SK-N-SH (cell line): ENCODE results near the gene ITSN1.

Experiments
- CTCF ChIP-seq: fragments of 200-600 bp; sonication (generic); IDR thresholded peaks from 2 replicates; pipeline ENCODE4 v1.6.1; 2017; ENCODE audit warnings: antibody characterized with exemption, mild to moderate bottlenecking, moderate library complexity
- EP300 ChIP-seq, 2 experiments: IDR thresholded peaks; 2 replicates each; pipeline versions ENCODE4 v1.4.0 to v1.6.1; 2012; ENCODE audit warnings: borderline replicate concordance in 1 of 2, low read depth in 1 of 2, low read length in 1 of 2
- EZH2phosphoT487 ChIP-seq: fragments of 200-600 bp; sonication (generic); IDR thresholded peaks from 2 replicates; pipeline ENCODE4 v1.6.1; 2017; ENCODE audit warnings: low read depth, mixed run types, mild to moderate bottlenecking, antibody characterized with exemption, moderate library complexity, borderline replicate concordance
- JUND ChIP-seq: IDR thresholded peaks from 2 replicates; pipeline ENCODE4 v1.4.0; 2012
- MAX ChIP-seq: IDR thresholded peaks from 2 replicates; pipeline ENCODE4 v1.4.0; 2012; ENCODE audit warnings: low read depth
- MXI1 ChIP-seq: IDR thresholded peaks from 2 replicates; pipeline ENCODE4 v1.6.1; 2012; ENCODE audit warnings: mild to moderate bottlenecking, low read depth, low read length, improper control_type of control experiment
- POLR2AphosphoS5 ChIP-seq: IDR thresholded peaks from 2 replicates; pipeline ENCODE4 v1.6.1; 2012; ENCODE audit warnings: low read depth, low read length
- RAD21 ChIP-seq: IDR thresholded peaks from 2 replicates; pipeline ENCODE4 v1.6.1; 2012; ENCODE audit warnings: mild to moderate bottlenecking, low read length
- RCOR1 ChIP-seq: fragments of 150-350 bp; IDR thresholded peaks from 2 replicates; pipeline ENCODE4 v1.6.1; 2017; ENCODE audit warnings: antibody characterized with exemption, low read length
- REST ChIP-seq: IDR thresholded peaks from 2 replicates; pipeline ENCODE4 v1.6.1; 2012; ENCODE audit warnings: mild to moderate bottlenecking, low read depth, low read length, moderate library complexity
- SIN3A ChIP-seq: IDR thresholded peaks from 2 replicates; pipeline ENCODE4 v1.6.1; 2012; ENCODE audit warnings: low read depth, mild to moderate bottlenecking, low read length, moderate library complexity, borderline replicate concordance
- ZBTB33 ChIP-seq: IDR thresholded peaks from 2 replicates; pipeline ENCODE4 v1.4.0; 2012; ENCODE audit warnings: low read depth, borderline replicate concordance

GRCh38 chr21:33931799-33932390 lies 289.6 kb downstream of the ITSN1 start:
- no peak for TF ChIP-seq RCOR1
- TF ChIP-seq POLR2AphosphoS5 = no peak
- no peak for TF ChIP-seq MXI1
- TF ChIP-seq CTCF = no peak
- TF ChIP-seq ZBTB33 = no peak
- TF ChIP-seq JUND = no peak
- no peak for TF ChIP-seq EP300 (IDR thresholded peaks at IDR 0.05; ENCODE audit: borderline replicate concordance in 1 of 2, low read depth in 1 of 2, low read length in 1 of 2)
- no peak for TF ChIP-seq EZH2phosphoT487
- TF ChIP-seq MAX = no peak
- TF ChIP-seq SIN3A = no peak
- TF ChIP-seq REST = no peak
- TF ChIP-seq RAD21 = no peak
